ENCODE data around the gene DDX3X. TPM values are rescaled to one million over a fixed set of nuclear protein-coding genes. Genes with fewer than 3 reads are reported as not detected.

The DDX3X gene
- total RNA-seq, 1 experiment from 2014 or later, result 338 TPM

DNA sequence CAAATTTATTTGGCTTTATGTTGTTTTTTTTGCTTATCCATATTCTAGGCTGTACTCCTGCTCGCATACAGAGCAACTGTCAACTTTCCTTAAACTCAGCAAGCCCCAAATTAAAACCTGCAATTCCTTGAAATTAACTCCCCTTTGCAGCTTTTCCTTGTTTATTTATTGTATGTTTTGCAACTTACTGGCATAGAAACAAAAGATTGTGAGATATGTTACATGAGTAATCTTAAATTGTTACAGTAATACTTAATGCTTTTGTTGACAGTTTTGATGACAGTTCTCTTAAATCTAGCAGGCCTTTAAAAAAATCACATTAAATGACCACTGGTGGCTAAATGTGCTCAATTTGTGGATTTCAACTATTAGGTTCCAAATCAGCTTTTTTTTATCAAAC lies 4.5 kb downstream of the DDX3X start:
- WGBS (ENCODE audit: extremely low coverage, insufficient read length, low lambda C conversion rate), result no CpG with 5 or more reads among the region's 1 CpG
- TF ChIP-seq, protein P1, sequence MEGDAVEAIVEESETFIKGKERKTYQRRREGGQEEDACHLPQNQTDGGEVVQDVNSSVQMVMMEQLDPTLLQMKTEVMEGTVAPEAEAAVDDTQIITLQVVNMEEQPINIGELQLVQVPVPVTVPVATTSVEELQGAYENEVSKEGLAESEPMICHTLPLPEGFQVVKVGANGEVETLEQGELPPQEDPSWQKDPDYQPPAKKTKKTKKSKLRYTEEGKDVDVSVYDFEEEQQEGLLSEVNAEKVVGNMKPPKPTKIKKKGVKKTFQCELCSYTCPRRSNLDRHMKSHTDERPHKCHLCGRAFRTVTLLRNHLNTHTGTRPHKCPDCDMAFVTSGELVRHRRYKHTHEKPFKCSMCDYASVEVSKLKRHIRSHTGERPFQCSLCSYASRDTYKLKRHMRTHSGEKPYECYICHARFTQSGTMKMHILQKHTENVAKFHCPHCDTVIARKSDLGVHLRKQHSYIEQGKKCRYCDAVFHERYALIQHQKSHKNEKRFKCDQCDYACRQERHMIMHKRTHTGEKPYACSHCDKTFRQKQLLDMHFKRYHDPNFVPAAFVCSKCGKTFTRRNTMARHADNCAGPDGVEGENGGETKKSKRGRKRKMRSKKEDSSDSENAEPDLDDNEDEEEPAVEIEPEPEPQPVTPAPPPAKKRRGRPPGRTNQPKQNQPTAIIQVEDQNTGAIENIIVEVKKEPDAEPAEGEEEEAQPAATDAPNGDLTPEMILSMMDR (conservative IDR thresholded peaks at IDR 0.05), result no peak
- no peak overlapping the region for H3K18ac ChIP-seq (ENCODE audit: insufficient read length, low read depth, low read length)
- H3K4ac ChIP-seq (ENCODE audit: low read depth, low read length), result no peak overlapping the region
- H3K9ac ChIP-seq (ENCODE audit: extremely low read depth, insufficient read length, low read length), result no peak overlapping the region
- H3K4me1 ChIP-seq (ENCODE audit: insufficient read depth, low read length), result no peaks in the 10 kb centered on the region; the same call in 1 of the 2 replicates
- no peak overlapping the region for H2AFZ ChIP-seq (ENCODE audit: low read length)
- no peak overlapping the region for H3K56ac ChIP-seq (ENCODE audit: insufficient read length, low read depth, low read length)
- Mint-ChIP-seq H3K4me3 (peak overlapping the region in 1 of 2 experiments; percentile 31; a peak in 1 of 5 replicates), H3K4me1 (peaks cover 11 to 22% of the 10 kb centered on the region in 2 experiments; a peak in 3 of 4 replicates), H3K27ac (peak overlapping the region in 1 of 3 experiments; percentile 63; a peak in 2 of 7 replicates), H3K27me3 (ENCODE audit: low read depth) (no peaks in the 10 kb centered on the region; the same call in 1 of the 2 replicates), H3K9me3 (peaks cover 54 to 59% of the 10 kb centered on the region in 2 experiments), H3K36me3 (ENCODE audit: insufficient read depth in 1 of 3, low read depth in 3 of 3) (peaks cover 46 to 88% (median 84%) of the 10 kb centered on the region in 3 experiments)
- H2BK15ac ChIP-seq (ENCODE audit: low read depth, low read length), result no peak overlapping the region
- H3K23ac ChIP-seq (ENCODE audit: insufficient read length, low read depth, low read length), result no peak overlapping the region
- no peak overlapping the region for H3K14ac ChIP-seq (ENCODE audit: insufficient read depth, low read length)
- no peaks in the 10 kb centered on the region for H4K20me1 ChIP-seq (ENCODE audit: control insufficient read depth, insufficient read depth, insufficient read length)
- no peak overlapping the region for H3T11ph ChIP-seq (ENCODE audit: low read length)
- H3K79me2 ChIP-seq (ENCODE audit: insufficient read depth, low read length), result peaks cover 57% of the 10 kb centered on the region
- H3K23me2 ChIP-seq (ENCODE audit: insufficient read length, low read depth, low read length, poor library complexity, severe bottlenecking), result peaks cover under 1% of the 10 kb centered on the region
- H2BK20ac ChIP-seq (ENCODE audit: low read depth, low read length, poor library complexity, severe bottlenecking), result no peak overlapping the region
- no peak overlapping the region for H3K27ac ChIP-seq (ENCODE audit: insufficient read length, low read depth, low read length)
- no peaks in the 10 kb centered on the region for H3K9me3 ChIP-seq (ENCODE audit: control insufficient read depth, low read depth, low read length)
- H2BK12ac ChIP-seq (ENCODE audit: insufficient read length, low read depth, low read length), result no peak overlapping the region
- no peak overlapping the region for H4K8ac ChIP-seq (replicated peaks; ENCODE audit: insufficient read length, low read depth, low read length)
- DNase-seq, result no peak
- H3K79me1 ChIP-seq (ENCODE audit: insufficient read depth, low read depth, low read length, poor library complexity, severe bottlenecking), result no peaks in the 10 kb centered on the region
- H4K91ac ChIP-seq (ENCODE audit: insufficient read length, low read depth, low read length), result no peak overlapping the region
- H4K5ac ChIP-seq (ENCODE audit: insufficient read length, low read depth, low read length), result no peak overlapping the region
- no peak overlapping the region for H3K4me2 ChIP-seq (ENCODE audit: insufficient read depth, insufficient read length, low read length)
- H2BK120ac ChIP-seq (ENCODE audit: low read depth, low read length, poor library complexity, severe bottlenecking), result no peak overlapping the region
- H3K27me3 ChIP-seq (ENCODE audit: insufficient read depth, low read length), result no peaks in the 10 kb centered on the region
- H2AK5ac ChIP-seq (ENCODE audit: insufficient read length, low read length), result no peak overlapping the region
- H2BK5ac ChIP-seq (ENCODE audit: insufficient read length, low read length), result no peak overlapping the region
